Activated CD8-positive, alpha-beta memory T cell treated with anti-CD3 and anti-CD28 coated beads, Interleukin-2, amount 50 U/mL, for 48 hours (primary cell): Measurements from ENCODE around the gene RPTOR.
"Not testable (repeated sequence)": the region's sequence is repeated elsewhere in the genome, so short reads cannot be mapped to it uniquely, and the experiment has no call there.

Experiments
- DNase-seq: peaks from one replicate; pipeline ENCODE4 v3.0.0-alpha.2; 2020

The RPTOR gene

GRCh38 chr17:80872501-80873306 lies 328.1 kb downstream of the RPTOR start:
- no peak for DNase-seq

- no peak for DNase-seq
Observed at GRCh38 chr17:80873307-80873951, 328.8 kb downstream of the RPTOR start.

GRCh38 chr17:80874866-80875445 lies 330.3 kb downstream of the RPTOR start:
- no peak for DNase-seq

GRCh38 chr17:80875480-80875995 lies 330.9 kb downstream of the RPTOR start:
- DNase-seq, result not testable (repeated sequence)

GRCh38 chr17:80876456-80876949 lies 331.9 kb downstream of the RPTOR start:
- DNase-seq, result not testable (repeated sequence)

GRCh38 chr17:80876950-80877728 lies 332.5 kb downstream of the RPTOR start:
- DNase-seq, result peak; percentile 85

- DNase-seq, result no peak
Observed at GRCh38 chr17:80877729-80878303, 333.2 kb downstream of the RPTOR start.

- DNase-seq, result no peak
Observed at GRCh38 chr17:80878876-80879722, 334.5 kb downstream of the RPTOR start.

GRCh38 chr17:80879723-80880647 lies 335.3 kb downstream of the RPTOR start:
- DNase-seq, result no peak

GRCh38 chr17:80880648-80880985 lies 336.0 kb downstream of the RPTOR start:
- no peak for DNase-seq

GRCh38 chr17:80881306-80881705 lies 336.7 kb downstream of the RPTOR start:
- DNase-seq, result no peak

- no peak for DNase-seq
Observed at GRCh38 chr17:80882323-80882722, 337.7 kb downstream of the RPTOR start.

GRCh38 chr17:80882926-80883685 lies 338.5 kb downstream of the RPTOR start:
- DNase-seq, result no peak

GRCh38 chr17:80883831-80884735 lies 339.4 kb downstream of the RPTOR start:
- DNase-seq, result no peak

GRCh38 chr17:80884811-80885210 lies 340.2 kb downstream of the RPTOR start:
- DNase-seq, result no peak

GRCh38 chr17:80885947-80886582 lies 341.4 kb downstream of the RPTOR start:
- no peak for DNase-seq

- no peak for DNase-seq
Observed at GRCh38 chr17:80886641-80887573, 342.3 kb downstream of the RPTOR start.
